ENCODE results near the gene CPSF3. TPM values are rescaled to one million over a fixed set of nuclear protein-coding genes. Genes with fewer than 3 reads are reported as not detected.

CPSF3 gene
- total RNA-seq, 1 experiment from 2014 or later = 95.5 TPM

- H2BK15ac ChIP-seq (ENCODE audit: low read depth, low read length) = no peak overlapping the region
- no peaks in the 10 kb centered on the region for H4K20me1 ChIP-seq (ENCODE audit: control insufficient read depth, insufficient read depth, insufficient read length)
- H3K79me1 ChIP-seq (ENCODE audit: insufficient read depth, low read depth, low read length, poor library complexity, severe bottlenecking) = no peaks in the 10 kb centered on the region
- no peak overlapping the region for H2BK20ac ChIP-seq (ENCODE audit: low read depth, low read length, poor library complexity, severe bottlenecking)
- H3K9ac ChIP-seq (ENCODE audit: extremely low read depth, insufficient read length, low read length) = no peak overlapping the region
- no peak for DNase-seq
- H3T11ph ChIP-seq (ENCODE audit: low read length) = no peak overlapping the region
- WGBS (ENCODE audit: extremely low coverage, insufficient read length, low lambda C conversion rate) = no CpG with 5 or more reads among the region's 1 CpG
- H2BK5ac ChIP-seq (ENCODE audit: insufficient read length, low read length) = no peak overlapping the region
- no peak for TF ChIP-seq CTCF (conservative IDR thresholded peaks at IDR 0.05)
- H2BK12ac ChIP-seq (ENCODE audit: insufficient read length, low read depth, low read length) = no peak overlapping the region
- no peak overlapping the region for H3K27ac ChIP-seq (ENCODE audit: insufficient read length, low read depth, low read length)
- no peak overlapping the region for H3K18ac ChIP-seq (ENCODE audit: insufficient read length, low read depth, low read length)
- no peak overlapping the region for H2BK120ac ChIP-seq (ENCODE audit: low read depth, low read length, poor library complexity, severe bottlenecking)
- no peak overlapping the region for H4K91ac ChIP-seq (ENCODE audit: insufficient read length, low read depth, low read length)
- H3K79me2 ChIP-seq (ENCODE audit: insufficient read depth, low read length) = no peaks in the 10 kb centered on the region
- Mint-ChIP-seq H3K27ac (no peak overlapping the region), H3K4me3 (no peak overlapping the region), H3K9me3 (no peaks in the 10 kb centered on the region), H3K27me3 (ENCODE audit: low read depth) (no peaks in the 10 kb centered on the region), H3K36me3 (ENCODE audit: insufficient read depth in 1 of 3, low read depth in 3 of 3) (peaks cover 14 to 63% (median 52%) of the 10 kb centered on the region in 3 experiments), H3K4me1 (no peaks in the 10 kb centered on the region; a peak in 1 of 4 replicates)
- no peaks in the 10 kb centered on the region for H3K27me3 ChIP-seq (ENCODE audit: insufficient read depth, low read length)
- H3K9me3 ChIP-seq (ENCODE audit: control insufficient read depth, low read depth, low read length) = no peaks in the 10 kb centered on the region
- no peak overlapping the region for H2AK5ac ChIP-seq (ENCODE audit: insufficient read length, low read length)
- H3K4ac ChIP-seq (ENCODE audit: low read depth, low read length) = no peak overlapping the region
- no peak overlapping the region for H2AFZ ChIP-seq (ENCODE audit: low read length)
- no peak overlapping the region for H3K23ac ChIP-seq (ENCODE audit: insufficient read length, low read depth, low read length)
- H4K8ac ChIP-seq (replicated peaks; ENCODE audit: insufficient read length, low read depth, low read length) = no peak overlapping the region
- no peaks in the 10 kb centered on the region for H3K4me1 ChIP-seq (ENCODE audit: insufficient read depth, low read length)
- no peak overlapping the region for H3K56ac ChIP-seq (ENCODE audit: insufficient read length, low read depth, low read length)
- no peaks in the 10 kb centered on the region for H3K23me2 ChIP-seq (ENCODE audit: insufficient read length, low read depth, low read length, poor library complexity, severe bottlenecking)
- H3K14ac ChIP-seq (ENCODE audit: insufficient read depth, low read length) = no peak overlapping the region
- no peak overlapping the region for H4K5ac ChIP-seq (ENCODE audit: insufficient read length, low read depth, low read length)
- H3K4me2 ChIP-seq (ENCODE audit: insufficient read depth, insufficient read length, low read length) = no peak overlapping the region
These were observed 74.8 kb downstream of the CPSF3 start for GRCh38 chr2:9498210-9498609.
